Esophagus muscularis mucosa (tissue), 4 donors: ENCODE results near the gene HFE. TPM values are rescaled to one million over a fixed set of nuclear protein-coding genes. Genes with fewer than 3 reads are reported as not detected.
"Not testable (repeated sequence)": the region's sequence is repeated elsewhere in the genome, so short reads cannot be mapped to it uniquely, and the experiment has no call there.

Experiments used
- DNase-seq: peaks from one replicate; pipeline ENCODE4 v3.0.0-alpha.2; 2017; ENCODE audit errors: extremely low spot score
- H3K27ac ChIP-seq, 4 donors: fragments of 200-600 bp; sonication (generic); replicated peaks in 1 of 4; 1 replicate in 3 of 4; 2 replicates in 1 of 4; pipeline ENCODE4 v1.5.1; 2016 to 2019; ENCODE audit warnings: mild to moderate bottlenecking in 1 of 4
- H3K27me3 ChIP-seq, 4 donors: fragments of 200-600 bp; sonication (generic); one replicate each; pipeline versions ENCODE4 v1.5.1 to v1.6.0; 2016 to 2019
- H3K36me3 ChIP-seq, 4 donors: fragments of 200-600 bp; sonication (generic); one replicate each; pipeline ENCODE4 v1.5.1; 2016 to 2019
- H3K4me1 ChIP-seq, 4 donors: fragments of 200-600 bp; sonication (generic); one replicate each; pipeline ENCODE4 v1.5.1; 2016 to 2019
- H3K4me3 ChIP-seq, 4 donors: fragments of 200-600 bp; sonication (generic); 1 replicate in 2 of 4; 2 replicates in 2 of 4; pipeline ENCODE4 v1.5.1; 2016 to 2019; ENCODE audit warnings: mild to moderate bottlenecking in 4 of 4, moderate library complexity in 1 of 4
- H3K9me3 ChIP-seq, 4 donors: fragments of 200-600 bp; sonication (generic); 1 replicate in 3 of 4; 2 replicates in 1 of 4; pipeline ENCODE4 v1.5.1; 2016 to 2019
- EP300 ChIP-seq: sonication (generic); formaldehyde crosslinking; IDR thresholded peaks from one replicate; pipeline ENCODE4 v1.6.1; 2017; ENCODE audit warnings: antibody characterized with exemption
- POLR2A ChIP-seq: fragments of 450-650 bp; IDR thresholded peaks from one replicate; pipeline ENCODE4 v1.6.1; 2017; ENCODE audit warnings: antibody characterized with exemption, moderate library complexity, mild to moderate bottlenecking, low read depth
- POLR2AphosphoS5 ChIP-seq, 2 donors: sonication (generic); formaldehyde crosslinking; IDR thresholded peaks; one replicate each; pipeline ENCODE4 v1.6.1; 2017; ENCODE audit warnings: antibody characterized with exemption in 2 of 2
- WGBS: methylation state at CpG from one replicate; pipeline ENCODE4 v1.1.5; 2018; 5-methylcytosine and 5-hydroxymethylcytosine counted together
- intact Hi-C: fragments of 100-400 bp; cut with DNase I; formaldehyde crosslinking; loops from one replicate; pipeline ENCODE4 v1.15.1; 2023
- total RNA-seq, 4 donors: library from RNA; depleted of rRNA; stranded (reverse); fragments of >200 nt; gene quantifications; one replicate each; pipeline versions ENCODE4 v1.1.0 to v1.2.1, GENCODE V29; 2016
- TF ChIP-seq, protein P1 (sequence below), 3 experiments: fragments of 200-600 bp in 2 of 3; fragments of 450-650 bp in 1 of 3; sonication (generic) in 2 of 3; IDR thresholded peaks; one replicate each; pipeline ENCODE4 v1.5.1; 2017 to 2019; ENCODE audit warnings: antibody characterized with exemption in 3 of 3, mild to moderate bottlenecking in 2 of 3, moderate library complexity in 1 of 3

The HFE gene
- total RNA-seq, 4 donors from 2014 or later, result 3.0 to 9.9 (median 6.5) TPM

DNA sequence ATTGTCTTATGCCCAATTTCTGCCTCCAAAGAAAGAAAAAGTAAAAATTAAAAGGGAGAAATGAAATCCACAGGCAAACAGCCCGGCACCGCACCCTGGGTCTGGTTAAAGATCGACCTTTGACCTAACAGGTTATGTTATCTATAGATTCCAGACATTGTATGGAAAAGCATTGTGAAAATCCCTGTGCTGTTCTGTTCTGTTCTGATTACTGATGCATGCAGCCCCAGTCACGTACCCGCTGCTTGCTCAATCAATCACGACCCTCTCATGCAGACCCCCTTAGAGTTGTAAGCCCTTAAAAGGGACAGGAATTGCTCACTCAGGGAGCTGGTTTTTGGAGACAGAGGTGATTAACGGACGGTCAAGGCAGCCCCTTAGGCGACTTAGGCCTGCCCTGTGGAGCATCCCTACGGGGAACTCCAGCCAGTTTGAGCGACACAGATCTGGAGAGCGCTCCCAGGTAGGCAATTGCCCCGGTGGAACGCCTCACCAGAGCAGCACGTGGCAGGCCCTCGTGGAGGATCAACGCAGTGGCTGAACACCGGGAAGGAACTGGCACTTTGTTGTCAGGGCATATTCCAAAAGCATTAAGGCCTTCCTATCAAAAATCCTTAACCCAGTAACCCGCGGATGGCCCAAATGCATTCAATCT, 12.0 kb upstream of the HFE start:
- no peaks in the 10 kb centered on the region for H3K9me3 ChIP-seq
- H3K27me3 ChIP-seq, result no peaks in the 10 kb centered on the region
- H3K4me3 ChIP-seq, result no peak overlapping the region
- intact Hi-C loops, result no loop called here
- WGBS, result 78% methylated on average over 19 of the region's 20 CpGs
- no peaks in the 10 kb centered on the region for H3K4me1 ChIP-seq
- no peak for DNase-seq
- TF ChIP-seq, protein P1, sequence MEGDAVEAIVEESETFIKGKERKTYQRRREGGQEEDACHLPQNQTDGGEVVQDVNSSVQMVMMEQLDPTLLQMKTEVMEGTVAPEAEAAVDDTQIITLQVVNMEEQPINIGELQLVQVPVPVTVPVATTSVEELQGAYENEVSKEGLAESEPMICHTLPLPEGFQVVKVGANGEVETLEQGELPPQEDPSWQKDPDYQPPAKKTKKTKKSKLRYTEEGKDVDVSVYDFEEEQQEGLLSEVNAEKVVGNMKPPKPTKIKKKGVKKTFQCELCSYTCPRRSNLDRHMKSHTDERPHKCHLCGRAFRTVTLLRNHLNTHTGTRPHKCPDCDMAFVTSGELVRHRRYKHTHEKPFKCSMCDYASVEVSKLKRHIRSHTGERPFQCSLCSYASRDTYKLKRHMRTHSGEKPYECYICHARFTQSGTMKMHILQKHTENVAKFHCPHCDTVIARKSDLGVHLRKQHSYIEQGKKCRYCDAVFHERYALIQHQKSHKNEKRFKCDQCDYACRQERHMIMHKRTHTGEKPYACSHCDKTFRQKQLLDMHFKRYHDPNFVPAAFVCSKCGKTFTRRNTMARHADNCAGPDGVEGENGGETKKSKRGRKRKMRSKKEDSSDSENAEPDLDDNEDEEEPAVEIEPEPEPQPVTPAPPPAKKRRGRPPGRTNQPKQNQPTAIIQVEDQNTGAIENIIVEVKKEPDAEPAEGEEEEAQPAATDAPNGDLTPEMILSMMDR (IDR thresholded peaks at IDR 0.05), result no peak
- no peak for TF ChIP-seq POLR2AphosphoS5 (IDR thresholded peaks at IDR 0.05)
- no peak for TF ChIP-seq POLR2A
- H3K27ac ChIP-seq, result no peak overlapping the region
- no peaks in the 10 kb centered on the region for H3K36me3 ChIP-seq

DNA sequence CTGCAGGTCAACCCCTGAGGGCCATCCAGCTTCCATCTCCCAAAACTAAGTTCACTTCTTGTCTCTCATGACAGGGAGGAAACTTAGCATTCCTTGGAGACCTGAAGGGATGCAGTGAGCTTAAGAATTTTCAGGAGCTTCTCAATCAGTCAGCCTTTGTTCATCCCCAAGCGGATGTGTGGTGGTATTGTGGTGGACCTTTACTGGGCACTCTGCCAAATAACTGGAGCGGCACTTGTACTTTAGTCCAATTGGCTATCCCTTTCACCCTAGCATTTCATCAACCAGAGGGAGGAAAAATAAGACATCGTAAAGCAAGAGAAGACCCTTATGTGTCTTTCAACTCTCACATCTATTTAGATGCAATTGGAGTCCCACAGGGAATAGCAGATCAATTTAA, 9.2 kb upstream of the HFE start:
- H3K4me3 ChIP-seq, H3K27ac ChIP-seq, H3K27me3 ChIP-seq, H3K4me1 ChIP-seq, H3K36me3 ChIP-seq, H3K9me3 ChIP-seq, intact Hi-C loops, DNase-seq: not testable (repeated sequence)
- 82% methylated on average over 3 of the region's 3 CpGs for WGBS

DNA sequence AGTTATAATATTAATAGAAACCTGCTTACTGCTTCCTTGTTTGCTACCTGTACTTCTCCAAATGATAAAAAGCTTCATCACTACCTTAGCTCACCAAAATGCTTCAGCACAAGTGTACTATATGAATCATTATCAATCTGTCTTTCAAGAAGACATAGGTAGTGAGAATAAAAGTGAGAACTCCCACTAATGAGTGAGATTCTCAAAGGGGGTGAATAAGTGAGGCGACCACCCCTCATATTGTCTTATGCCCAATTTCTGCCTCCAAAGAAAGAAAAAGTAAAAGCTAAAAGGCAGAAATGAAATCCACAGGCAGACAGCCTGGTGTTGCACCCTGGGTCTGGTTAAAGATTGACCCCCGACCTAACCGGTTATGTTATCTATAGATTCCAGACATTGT, 6.1 kb upstream of the HFE start:
- H3K9me3 ChIP-seq, H3K27ac ChIP-seq, intact Hi-C loops, H3K4me3 ChIP-seq, DNase-seq, H3K36me3 ChIP-seq, H3K4me1 ChIP-seq, H3K27me3 ChIP-seq: not testable (repeated sequence)
- 92% methylated on average over 3 of the region's 3 CpGs for WGBS

DNA sequence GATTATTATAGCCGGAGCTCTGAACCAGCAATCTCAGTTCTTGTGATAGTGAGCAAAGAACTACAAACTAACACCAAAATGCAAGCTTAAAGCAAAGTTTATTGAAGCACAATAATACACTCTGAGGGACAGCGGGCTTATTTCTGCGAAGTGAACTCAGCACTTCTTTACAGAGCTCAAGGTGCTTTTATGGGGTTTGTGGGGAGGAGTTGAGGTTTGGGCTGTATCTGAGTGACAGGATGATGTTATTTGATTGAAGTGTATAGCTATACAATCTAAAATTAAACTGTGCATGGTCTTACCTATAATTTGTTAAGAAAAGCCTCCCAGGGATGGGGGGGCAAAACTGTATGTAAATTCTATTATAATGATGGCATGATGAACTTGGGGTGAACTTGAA, 1.0 kb upstream of the HFE start:
- Histone ChIP-seq H3K27me3 (no peaks in the 10 kb centered on the region), H3K4me3 (no peak overlapping the region), H3K27ac (peak overlapping the region in 3 of 4 donors; percentile 91 to 95 (median 93)), H3K4me1 (peaks cover 19 to 29% (median 26%) of the 10 kb centered on the region in 4 donors), H3K36me3 (peaks cover 0 to 3% (median under 1%) of the 10 kb centered on the region in 4 donors), H3K9me3 (no peaks in the 10 kb centered on the region)
- WGBS, result 96% methylated on average over 3 of the region's 3 CpGs
- intact Hi-C loops, result no loop called here
- TF ChIP-seq, protein P1 (IDR thresholded peaks at IDR 0.05), result no peak
- no peak for TF ChIP-seq POLR2AphosphoS5 (IDR thresholded peaks at IDR 0.05)
- TF ChIP-seq EP300, result no peak
- no peak for TF ChIP-seq POLR2A
- no peak for DNase-seq

DNA sequence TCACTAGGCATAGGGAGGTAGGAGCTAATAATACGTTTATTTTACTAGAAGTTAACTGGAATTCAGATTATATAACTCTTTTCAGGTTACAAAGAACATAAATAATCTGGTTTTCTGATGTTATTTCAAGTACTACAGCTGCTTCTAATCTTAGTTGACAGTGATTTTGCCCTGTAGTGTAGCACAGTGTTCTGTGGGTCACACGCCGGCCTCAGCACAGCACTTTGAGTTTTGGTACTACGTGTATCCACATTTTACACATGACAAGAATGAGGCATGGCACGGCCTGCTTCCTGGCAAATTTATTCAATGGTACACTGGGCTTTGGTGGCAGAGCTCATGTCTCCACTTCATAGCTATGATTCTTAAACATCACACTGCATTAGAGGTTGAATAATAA, 1.1 kb downstream of the HFE start:
- peak overlapping the region; percentile 86 to 95 (median 92) for H3K27ac ChIP-seq
- peaks cover 19 to 29% (median 26%) of the 10 kb centered on the region in 4 donors for H3K4me1 ChIP-seq
- intact Hi-C loops, result no loop called here
- no peaks in the 10 kb centered on the region for H3K9me3 ChIP-seq
- H3K4me3 ChIP-seq, result peak overlapping the region; percentile 65 to 76 (median 73)
- WGBS, result 36% methylated on average over 5 of the region's 5 CpGs
- H3K27me3 ChIP-seq, result no peaks in the 10 kb centered on the region
- DNase-seq, result no peak
- TF ChIP-seq POLR2AphosphoS5 (IDR thresholded peaks at IDR 0.05) (peak; percentile 33 to 82), POLR2A (no peak)
- H3K36me3 ChIP-seq, result peaks cover 0 to 6% (median 3%) of the 10 kb centered on the region in 4 donors

DNA sequence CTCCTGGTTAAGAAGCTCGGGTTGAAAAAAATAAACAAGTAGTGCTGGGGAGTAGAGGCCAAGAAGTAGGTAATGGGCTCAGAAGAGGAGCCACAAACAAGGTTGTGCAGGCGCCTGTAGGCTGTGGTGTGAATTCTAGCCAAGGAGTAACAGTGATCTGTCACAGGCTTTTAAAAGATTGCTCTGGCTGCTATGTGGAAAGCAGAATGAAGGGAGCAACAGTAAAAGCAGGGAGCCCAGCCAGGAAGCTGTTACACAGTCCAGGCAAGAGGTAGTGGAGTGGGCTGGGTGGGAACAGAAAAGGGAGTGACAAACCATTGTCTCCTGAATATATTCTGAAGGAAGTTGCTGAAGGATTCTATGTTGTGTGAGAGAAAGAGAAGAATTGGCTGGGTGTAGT, 2.0 kb downstream of the HFE start:
- Histone ChIP-seq H3K27ac (peak overlapping the region; percentile 86 to 95 (median 92)), H3K27me3 (no peaks in the 10 kb centered on the region), H3K4me1 (peaks cover 19 to 29% (median 26%) of the 10 kb centered on the region in 4 donors), H3K9me3 (no peaks in the 10 kb centered on the region), H3K36me3 (peaks cover 0 to 6% (median 3%) of the 10 kb centered on the region in 4 donors), H3K4me3 (no peak overlapping the region)
- no peak for DNase-seq
- TF ChIP-seq EP300 (no peak), POLR2AphosphoS5 (IDR thresholded peaks at IDR 0.05) (peak in 1 of 2 donors; percentile 25)
- intact Hi-C loops, result no loop called here
- WGBS, result 26% methylated on average over 2 of the region's 2 CpGs

DNA sequence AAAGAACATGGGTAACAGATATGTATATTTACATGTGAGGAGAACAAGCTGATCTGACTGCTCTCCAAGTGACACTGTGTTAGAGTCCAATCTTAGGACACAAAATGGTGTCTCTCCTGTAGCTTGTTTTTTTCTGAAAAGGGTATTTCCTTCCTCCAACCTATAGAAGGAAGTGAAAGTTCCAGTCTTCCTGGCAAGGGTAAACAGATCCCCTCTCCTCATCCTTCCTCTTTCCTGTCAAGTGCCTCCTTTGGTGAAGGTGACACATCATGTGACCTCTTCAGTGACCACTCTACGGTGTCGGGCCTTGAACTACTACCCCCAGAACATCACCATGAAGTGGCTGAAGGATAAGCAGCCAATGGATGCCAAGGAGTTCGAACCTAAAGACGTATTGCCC, 5.2 kb downstream of the HFE start:
- H3K27ac ChIP-seq, result no peak overlapping the region
- 86% methylated on average over 4 of the region's 4 CpGs for WGBS
- no peak for TF ChIP-seq POLR2A
- TF ChIP-seq, protein P1 (IDR thresholded peaks at IDR 0.05), result no peak
- H3K36me3 ChIP-seq, result peaks cover 0 to 6% (median 3%) of the 10 kb centered on the region in 4 donors
- DNase-seq, result no peak
- intact Hi-C loops, result no loop called here
- H3K27me3 ChIP-seq, result no peaks in the 10 kb centered on the region
- peaks cover 19 to 29% (median 21%) of the 10 kb centered on the region in 4 donors for H3K4me1 ChIP-seq
- no peak overlapping the region for H3K4me3 ChIP-seq
- H3K9me3 ChIP-seq, result no peaks in the 10 kb centered on the region
